Thyroid gland (tissue), 4 donors: ENCODE results near the gene FBXO44. TPM values are rescaled to one million over a fixed set of nuclear protein-coding genes. Genes with fewer than 3 reads are reported as not detected.
A peak's percentile ranks its signal among the peaks of the same experiment; 100 is the strongest.

ENCODE experiments used
- DNase-seq, 2 donors: peaks; one replicate each; pipeline ENCODE4 v3.0.0-alpha.2; 2019
- H3K27ac ChIP-seq, 3 donors: fragments of 200-600 bp; sonication (generic); 1 replicate in 2 of 3; 2 replicates in 1 of 3; pipeline ENCODE4 v1.5.1; 2016 to 2019; ENCODE audit warnings: mild to moderate bottlenecking in 1 of 3, moderate library complexity in 1 of 3
- H3K27me3 ChIP-seq: fragments of 200-600 bp; sonication (generic); one replicate; pipeline ENCODE4 v1.5.1; 2019
- H3K36me3 ChIP-seq, 2 donors: fragments of 200-600 bp; sonication (generic); one replicate each; pipeline ENCODE4 v1.5.1; 2016 to 2019
- H3K4me1 ChIP-seq, 2 donors: fragments of 200-600 bp; sonication (generic); one replicate each; pipeline ENCODE4 v1.5.1; 2017 to 2019
- H3K4me3 ChIP-seq, 3 donors: fragments of 200-600 bp; sonication (generic); replicated peaks in 1 of 3; 1 replicate in 2 of 3; 2 replicates in 1 of 3; pipeline ENCODE4 v1.5.1; 2016; ENCODE audit warnings: mild to moderate bottlenecking in 1 of 3
- H3K9me3 ChIP-seq: fragments of 200-600 bp; sonication (generic); one replicate; pipeline ENCODE4 v1.5.1; 2017
- POLR2A ChIP-seq, 2 donors: fragments of 450-650 bp; IDR thresholded peaks; one replicate each; pipeline ENCODE4 v1.6.1; 2017; ENCODE audit warnings: antibody characterized with exemption in 2 of 2, mild to moderate bottlenecking in 2 of 2, moderate library complexity in 1 of 2
- WGBS, 2 donors: methylation state at CpG; one replicate each; pipeline ENCODE4 v1.1.5; 2017; 5-methylcytosine and 5-hydroxymethylcytosine counted together
- intact Hi-C: fragments of 100-400 bp; cut with DNase I; formaldehyde crosslinking; loops from one replicate; pipeline ENCODE4 v1.15.1; 2023
- total RNA-seq, 4 donors: library from RNA; depleted of rRNA; stranded (reverse); fragments of >200 nt; gene quantifications; one replicate each; pipeline ENCODE4 v1.2.3, GENCODE V29; 2016
- TF ChIP-seq, protein P1 (sequence below), 6 experiments: fragments of 200-600 bp in 3 of 6; fragments of 450-650 bp in 3 of 6; sonication (generic) in 3 of 6; IDR thresholded peaks; one replicate each; pipeline ENCODE4 v1.5.1; 2016 to 2019; ENCODE audit warnings: antibody characterized with exemption in 6 of 6, mild to moderate bottlenecking in 2 of 6, inconsistent platforms in 1 of 6, moderate library complexity in 1 of 6

FBXO44 gene
- total RNA-seq, 4 donors from 2014 or later = 33.1 to 40.9 (median 34.4) TPM

DNA sequence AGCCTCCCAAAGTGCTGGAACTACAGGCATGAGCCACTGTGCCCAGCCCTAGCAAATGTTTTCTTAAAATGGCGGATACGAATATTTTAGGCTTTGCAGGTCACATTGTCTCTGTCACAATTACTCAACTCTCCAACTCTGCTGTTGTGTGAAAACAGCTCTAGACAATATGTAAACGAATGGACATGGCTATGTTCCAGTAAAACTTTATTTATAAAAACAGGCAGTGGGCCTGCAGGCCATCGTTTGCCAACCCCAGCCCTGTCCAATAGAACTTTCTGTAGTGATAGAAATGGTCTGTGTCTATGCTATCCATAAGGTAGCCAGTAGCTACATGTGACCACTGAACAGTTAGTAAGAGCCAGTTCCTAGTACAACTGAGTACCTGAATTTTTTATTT lies 5.1 kb downstream of the FBXO44 start:
- Histone ChIP-seq H3K27me3 (no peaks in the 10 kb centered on the region), H3K4me3 (no peak overlapping the region), H3K9me3 (no peaks in the 10 kb centered on the region), H3K27ac (no peak overlapping the region), H3K4me1 (peaks cover 4 to 10% of the 10 kb centered on the region in 2 donors), H3K36me3 (peaks cover 3 to 5% of the 10 kb centered on the region in 2 donors)
- WGBS, 2 donors = 92 to 94% methylated on average over 4 of the region's 4 CpGs
- no peak for DNase-seq
- TF ChIP-seq, protein P1, sequence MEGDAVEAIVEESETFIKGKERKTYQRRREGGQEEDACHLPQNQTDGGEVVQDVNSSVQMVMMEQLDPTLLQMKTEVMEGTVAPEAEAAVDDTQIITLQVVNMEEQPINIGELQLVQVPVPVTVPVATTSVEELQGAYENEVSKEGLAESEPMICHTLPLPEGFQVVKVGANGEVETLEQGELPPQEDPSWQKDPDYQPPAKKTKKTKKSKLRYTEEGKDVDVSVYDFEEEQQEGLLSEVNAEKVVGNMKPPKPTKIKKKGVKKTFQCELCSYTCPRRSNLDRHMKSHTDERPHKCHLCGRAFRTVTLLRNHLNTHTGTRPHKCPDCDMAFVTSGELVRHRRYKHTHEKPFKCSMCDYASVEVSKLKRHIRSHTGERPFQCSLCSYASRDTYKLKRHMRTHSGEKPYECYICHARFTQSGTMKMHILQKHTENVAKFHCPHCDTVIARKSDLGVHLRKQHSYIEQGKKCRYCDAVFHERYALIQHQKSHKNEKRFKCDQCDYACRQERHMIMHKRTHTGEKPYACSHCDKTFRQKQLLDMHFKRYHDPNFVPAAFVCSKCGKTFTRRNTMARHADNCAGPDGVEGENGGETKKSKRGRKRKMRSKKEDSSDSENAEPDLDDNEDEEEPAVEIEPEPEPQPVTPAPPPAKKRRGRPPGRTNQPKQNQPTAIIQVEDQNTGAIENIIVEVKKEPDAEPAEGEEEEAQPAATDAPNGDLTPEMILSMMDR (IDR thresholded peaks at IDR 0.05) = no peak
- TF ChIP-seq POLR2A (IDR thresholded peaks at IDR 0.05) = no peak
- intact Hi-C loops = loop anchor here (10.0 kb wide), 1 partner anchor 145 kb away; the partner anchor contains the start of genes CLCN6 and MTHFR

DNA sequence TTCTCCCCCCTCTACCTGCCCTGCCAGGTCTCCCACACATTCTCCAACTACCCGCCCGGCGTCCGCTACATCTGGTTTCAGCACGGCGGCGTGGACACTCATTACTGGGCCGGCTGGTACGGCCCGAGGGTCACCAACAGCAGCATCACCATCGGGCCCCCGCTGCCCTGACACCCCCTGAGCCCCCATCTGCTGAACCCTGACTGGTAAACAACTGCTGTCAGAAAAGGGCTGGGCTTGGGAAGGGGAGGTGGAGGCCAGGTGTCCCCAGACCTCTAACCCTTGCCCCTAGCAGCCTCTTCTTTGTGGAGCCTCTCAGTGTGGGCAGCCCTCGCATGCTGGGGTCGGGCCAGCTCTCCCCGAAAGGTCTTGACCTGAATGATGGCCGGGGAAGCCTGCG lies 6.4 kb downstream of the FBXO44 start:
- H3K36me3 ChIP-seq = peaks cover 3 to 5% of the 10 kb centered on the region in 2 donors
- no peak for DNase-seq
- no peaks in the 10 kb centered on the region for H3K4me1 ChIP-seq
- H3K9me3 ChIP-seq = no peaks in the 10 kb centered on the region
- intact Hi-C loops = no loop called here
- H3K4me3 ChIP-seq = no peak overlapping the region
- TF ChIP-seq, protein P1 (IDR thresholded peaks at IDR 0.05) = no peak
- TF ChIP-seq POLR2A (IDR thresholded peaks at IDR 0.05) = no peak
- H3K27ac ChIP-seq = no peak overlapping the region
- H3K27me3 ChIP-seq = no peaks in the 10 kb centered on the region
- 94 to 96% methylated on average over 10 to 12 of the region's 17 CpGs for WGBS, 2 donors

- TF ChIP-seq, protein P1 (IDR thresholded peaks at IDR 0.05) = no peak
- peak in 1 of 2 donors; percentile 4 for TF ChIP-seq POLR2A (IDR thresholded peaks at IDR 0.05)
- Histone ChIP-seq H3K4me3 (peak overlapping the region; percentile 37 to 63 (median 62)), H3K36me3 (peaks cover 0 to 5% of the 10 kb centered on the region in 2 donors), H3K27ac (peak overlapping the region; percentile 38 to 86 (median 77)), H3K9me3 (no peaks in the 10 kb centered on the region), H3K27me3 (no peaks in the 10 kb centered on the region), H3K4me1 (no peaks in the 10 kb centered on the region)
- 3 to 5% methylated on average over 14 of the region's 66 CpGs for WGBS, 2 donors
- peak; percentile 46 to 53 for DNase-seq
- intact Hi-C loops = no loop called here
These were observed 9.8 kb downstream of the FBXO44 start for GRCh38 chr1:11664336-11665065.

GRCh38 chr1:11668516-11668915 lies 13.8 kb downstream of the FBXO44 start:
- intact Hi-C loops = no loop called here
- 74 to 87% methylated on average over 5 to 7 of the region's 14 CpGs for WGBS, 2 donors

DNA sequence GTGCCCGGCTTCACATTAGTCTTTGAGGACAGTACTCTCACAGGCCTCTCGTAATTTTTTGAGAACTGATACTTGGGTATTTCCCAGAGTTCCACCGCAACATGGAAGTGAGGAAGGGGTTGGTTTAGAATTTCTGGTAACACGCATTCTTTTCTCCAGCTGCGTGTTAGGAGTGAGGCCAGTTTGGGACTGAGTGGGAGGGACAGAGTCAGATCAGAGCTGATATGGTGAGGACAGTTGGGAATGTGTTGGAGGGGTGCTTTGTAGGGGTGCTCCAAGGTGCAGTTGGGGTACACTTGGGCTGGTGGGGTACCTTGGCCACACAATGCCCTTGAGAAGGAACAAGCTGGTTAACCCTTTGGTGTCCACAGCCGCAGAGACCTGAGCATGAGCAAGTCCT lies 16.1 kb downstream of the FBXO44 start:
- Histone ChIP-seq H3K27ac (no peak overlapping the region), H3K36me3 (peaks cover 9 to 15% of the 10 kb centered on the region in 2 donors), H3K9me3 (no peaks in the 10 kb centered on the region), H3K27me3 (no peaks in the 10 kb centered on the region), H3K4me3 (no peak overlapping the region), H3K4me1 (no peaks in the 10 kb centered on the region)
- 83 to 87% methylated on average over 6 of the region's 6 CpGs for WGBS, 2 donors
- TF ChIP-seq, protein P1 (IDR thresholded peaks at IDR 0.05) = no peak
- TF ChIP-seq POLR2A (IDR thresholded peaks at IDR 0.05) = no peak
- DNase-seq = no peak
- intact Hi-C loops = no loop called here

More at GRCh38 chr1:11668516-11668915, 13.8 kb downstream of the FBXO44 start:
- no peak overlapping the region for H3K27ac ChIP-seq
- no peak for DNase-seq
- H3K36me3 ChIP-seq = no peaks in the 10 kb centered on the region
- no peak for TF ChIP-seq POLR2A (IDR thresholded peaks at IDR 0.05)
- TF ChIP-seq, protein P1 (IDR thresholded peaks at IDR 0.05) = no peak
- no peaks in the 10 kb centered on the region for H3K27me3 ChIP-seq
- H3K4me1 ChIP-seq = no peaks in the 10 kb centered on the region
- H3K4me3 ChIP-seq = no peak overlapping the region
- H3K9me3 ChIP-seq = no peaks in the 10 kb centered on the region
